ENCODE results near the gene PSMB8. TPM values are rescaled to one million over a fixed set of nuclear protein-coding genes. Genes with fewer than 3 reads are reported as not detected.

PSMB8 gene
- total RNA-seq, 4 donors from 2014 or later: 38.5 to 71.2 (median 42.3) TPM

GRCh38 chr6:32830936-32831335 lies 12.9 kb downstream of the PSMB8 start:
- TF ChIP-seq CTCF (IDR thresholded peaks at IDR 0.05): no peak
- no peak for ATAC-seq (ENCODE audit: low FRiP score)
- no peak for DNase-seq (ENCODE audit: low spot score)

DNA sequence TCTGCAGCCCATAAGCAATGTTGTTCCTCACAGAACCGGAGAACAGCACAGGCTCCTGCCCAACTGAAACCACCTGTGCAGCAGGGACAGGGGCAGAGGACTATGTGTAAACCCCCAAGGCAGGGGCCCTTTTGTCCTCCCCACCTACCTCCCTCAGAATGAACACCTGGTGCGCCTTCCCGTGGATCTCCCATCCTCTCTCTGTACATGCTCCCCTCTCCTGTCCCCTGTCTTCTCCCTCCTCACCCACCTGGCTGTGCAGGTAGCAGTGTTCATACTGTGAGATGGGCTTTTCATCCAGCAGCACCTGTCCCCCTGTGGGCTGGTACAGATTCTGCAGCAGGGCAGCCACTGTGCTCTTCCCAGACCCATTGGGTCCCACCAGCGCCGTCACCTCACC lies 13.8 kb downstream of the PSMB8 start:
- DNase-seq (ENCODE audit: low spot score) (no peak), ATAC-seq (ENCODE audit: low FRiP score) (no peak)
- TF ChIP-seq CTCF (IDR thresholded peaks at IDR 0.05): no peak

- no peak for DNase-seq (ENCODE audit: low spot score)
- ATAC-seq (ENCODE audit: low FRiP score): no peak
- TF ChIP-seq CTCF (IDR thresholded peaks at IDR 0.05): no peak
Observed at GRCh38 chr6:32829495-32829894, 14.4 kb downstream of the PSMB8 start.

- TF ChIP-seq CTCF (IDR thresholded peaks at IDR 0.05): no peak
- DNase-seq (ENCODE audit: low spot score): no peak
- ATAC-seq (ENCODE audit: low FRiP score): peak; percentile 39
Observed at GRCh38 chr6:32827025-32827424, 16.8 kb downstream of the PSMB8 start.

- no peak for TF ChIP-seq CTCF (IDR thresholded peaks at IDR 0.05)
- ATAC-seq (ENCODE audit: low FRiP score) (peak; percentile 77), DNase-seq (ENCODE audit: low spot score) (no peak)
Observed at GRCh38 chr6:32825966-32826365, 17.9 kb downstream of the PSMB8 start.

- ATAC-seq (ENCODE audit: low FRiP score) (peak; percentile 59), DNase-seq (ENCODE audit: low spot score) (no peak)
- no peak for TF ChIP-seq CTCF (IDR thresholded peaks at IDR 0.05)
Observed at GRCh38 chr6:32819729-32820128, 24.1 kb downstream of the PSMB8 start.

DNA sequence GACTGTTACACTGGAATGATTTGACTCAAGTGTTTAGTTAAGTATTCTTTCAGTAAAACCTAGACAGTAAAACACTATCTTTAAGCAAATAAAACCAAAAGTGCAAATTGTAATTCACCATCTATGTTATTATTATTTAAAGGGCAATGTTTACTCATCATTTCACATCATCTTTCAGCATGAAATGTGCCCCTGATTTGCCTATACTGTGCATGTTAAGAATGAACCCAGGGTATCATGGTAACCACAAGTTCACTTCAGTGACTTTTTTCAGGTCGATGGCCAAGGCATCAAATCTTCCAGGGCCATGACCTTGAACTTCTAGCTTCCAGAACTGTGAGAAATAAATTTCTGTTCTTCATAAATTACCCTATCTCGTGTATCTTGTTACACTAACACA lies 25.0 kb downstream of the PSMB8 start:
- DNase-seq (ENCODE audit: low spot score): no peak
- TF ChIP-seq CTCF (IDR thresholded peaks at IDR 0.05): no peak
- no peak for ATAC-seq (ENCODE audit: low FRiP score)

Measured in omental fat pad (tissue), 4 donors.